K562 (cell line): ENCODE data around the gene HYAL1. TPM values are rescaled to one million over a fixed set of nuclear protein-coding genes. Genes with fewer than 3 reads are reported as not detected.

ENCODE experiments used
- CCAR2 ChIP-seq: fragments of 200-400 bp; formaldehyde crosslinking; IDR thresholded peaks from 2 replicates; pipeline ENCODE4 v1.6.1; 2017; ENCODE audit warnings: mild to moderate bottlenecking, low read depth, low read length
- E4F1 ChIP-seq: fragments of 250-450 bp; sonication (Bioruptor Pico); IDR thresholded peaks from 2 replicates; pipeline ENCODE4 v1.5.0; 2021; ENCODE audit warnings: mild to moderate bottlenecking, borderline replicate concordance
- EZH2 ChIP-seq: IDR thresholded peaks from 2 replicates; pipeline ENCODE4 v1.6.1; 2012; ENCODE audit warnings: low read depth, mild to moderate bottlenecking, inconsistent platforms, low read length, borderline replicate concordance
- FOS ChIP-seq: IDR thresholded peaks from 3 replicates; pipeline ENCODE4 v1.6.1; 2011; ENCODE audit not compliant: insufficient read length; ENCODE audit errors: extremely low read depth
- FOXA3 ChIP-seq, 2 experiments: fragments of 450-650 bp in 1 of 2; sonication (generic) in 1 of 2; formaldehyde crosslinking; IDR thresholded peaks in 1 of 2; conservative IDR thresholded peaks in 1 of 2; 2 replicates each; pipeline versions ENCODE4 v1.4.0 to v1.8.0; 2020 to 2022; ENCODE audit warnings: mild to moderate bottlenecking in 2 of 2, missing genetic modification reagents in 1 of 2
- HCFC1 ChIP-seq: IDR thresholded peaks from 2 replicates; pipeline ENCODE4 v1.6.1; 2012; ENCODE audit warnings: low read depth, low read length, improper control_type of control experiment
- HDAC1 ChIP-seq, 2 experiments: fragments of 450-650 bp; IDR thresholded peaks; 2 replicates each; pipeline ENCODE4 v1.6.1; 2016 to 2017; ENCODE audit warnings: inconsistent platforms in 1 of 2, mild to moderate bottlenecking in 1 of 2, moderate library complexity in 1 of 2
- MAFK ChIP-seq: IDR thresholded peaks from 2 replicates; pipeline ENCODE4 v1.6.1; 2011; ENCODE audit warnings: low read length, improper control_type of control experiment
- MAZ ChIP-seq, 2 experiments: fragments of 450-650 bp in 1 of 2; sonication (generic) in 1 of 2; formaldehyde crosslinking; IDR thresholded peaks in 1 of 2; conservative IDR thresholded peaks in 1 of 2; 2 replicates each; pipeline versions ENCODE4 v1.4.0 to v1.5.0; 2020; ENCODE audit warnings: mild to moderate bottlenecking in 1 of 2, missing genetic modification reagents in 1 of 2
- MYC ChIP-seq, 2 experiments: fragments of 250-450 bp in 1 of 2; sonication (Bioruptor Pico) in 1 of 2; IDR thresholded peaks; 2 replicates each; pipeline versions ENCODE4 v1.5.1 to v1.6.1; 2012 to 2021; ENCODE audit warnings: low read depth in 2 of 2, borderline replicate concordance in 1 of 2, improper control_type of control experiment in 1 of 2, low read length in 1 of 2, mild to moderate bottlenecking in 1 of 2, moderate library complexity in 1 of 2
- SMC3 ChIP-seq: conservative IDR thresholded peaks from 2 replicates; pipeline ENCODE4 v1.6.1; 2011; ENCODE audit warnings: low read depth, low read length, improper control_type of control experiment; ENCODE audit not compliant: insufficient read depth
- SRF ChIP-seq, 2 experiments: fragments of 250-450, 450-650 bp in 1 of 2; sonication (Bioruptor Pico) in 1 of 2; sonication (generic) in 1 of 2; formaldehyde crosslinking; IDR thresholded peaks; 2 replicates each; pipeline versions ENCODE4 v1.5.0 to v1.5.1; 2020 to 2022; ENCODE audit warnings: mild to moderate bottlenecking in 1 of 2, missing genetic modification reagents in 1 of 2
- STAG1 ChIP-seq: sonication (generic); formaldehyde crosslinking; IDR thresholded peaks from 2 replicates; pipeline ENCODE4 v1.5.0; 2020; ENCODE audit warnings: missing genetic modification reagents, borderline replicate concordance
- TBL1XR1 ChIP-seq, 2 experiments: IDR thresholded peaks; 2 replicates each; pipeline ENCODE4 v1.6.1; 2012; ENCODE audit warnings: improper control_type of control experiment in 2 of 2, low read length in 2 of 2, mild to moderate bottlenecking in 1 of 2
- YY1 ChIP-seq, 3 experiments: IDR thresholded peaks; 2 replicates each; pipeline ENCODE4 v1.6.1; 2011; ENCODE audit warnings: low read length in 2 of 3, mild to moderate bottlenecking in 2 of 3, moderate library complexity in 2 of 3, borderline replicate concordance in 1 of 3, control low read depth in 1 of 3, low read depth in 1 of 3; ENCODE audit not compliant: insufficient read depth in 3 of 3, insufficient replicate concordance in 2 of 3, control insufficient read depth in 1 of 3, insufficient read length in 1 of 3; ENCODE audit errors: extremely low read depth in 1 of 3
- ZFP36 ChIP-seq: fragments of 150-350 bp; IDR thresholded peaks from 2 replicates; pipeline ENCODE4 v1.6.1; 2018; ENCODE audit warnings: low read length, low read depth; ENCODE audit not compliant: partially characterized antibody
- polyA plus RNA-seq, 8 experiments: library from polyadenylated mRNA; depleted of rRNA in 4 of 8; stranded (reverse) in 5 of 8; unstranded in 3 of 8; fragments of >200 nt; fragmentation: Nextera tagmentation in 2 of 8; fragmentation: Illumina TruSeq in 1 of 8; extraction: Ambion mirVana in 2 of 8; extraction: Trizol in 1 of 8; gene quantifications; 2 replicates each; pipeline versions ENCODE4 v1.2.1 to v1.2.3, GENCODE V29; 2011 to 2014; ENCODE audit warnings: inconsistent platforms in 1 of 8, missing spikeins in 1 of 8
- total RNA-seq, 7 experiments: library from RNA; depleted of rRNA in 6 of 7; stranded (reverse); fragments of >200 nt in 6 of 7; fragmentation: Illumina TruSeq in 2 of 7; extraction: Trizol in 2 of 7; gene quantifications; 2 replicates each; pipeline versions ENCODE4 v1.2.1 to v1.2.3, GENCODE V29; 2011 to 2021; ENCODE audit warnings: low replicate concordance in 1 of 7
- TF ChIP-seq, protein P1 (sequence below): fragments of 450-650 bp; IDR thresholded peaks from 2 replicates; pipeline ENCODE4 v1.6.1; 2017; ENCODE audit warnings: antibody characterized with exemption
- TF ChIP-seq, protein P2 (sequence below), 2 experiments: fragments of 450-650 bp; conservative IDR thresholded peaks; 2 replicates each; pipeline ENCODE4 v1.6.1; 2017; ENCODE audit warnings: mild to moderate bottlenecking in 2 of 2, moderate library complexity in 2 of 2

HYAL1 gene
- total and polyA plus RNA-seq, 9 of the 15 experiments (the other 6 are each of a cell fraction or from before 2014, with no cell fraction given): 1.4 to 8.5 (median 4.7) TPM

- TF ChIP-seq FOS (no peak), ZFP36 (no peak), SRF (CRISPR knock-in tag; IDR thresholded peaks at IDR 0.05) (no peak), STAG1 (CRISPR knock-in tag) (no peak), MYC (IDR thresholded peaks at IDR 0.05; ENCODE audit: low read depth, low read length) (no peak; the same call in 1 of the 2 replicates), MYC (CRISPR knock-in tag; IDR thresholded peaks at IDR 0.05; ENCODE audit: borderline replicate concordance, low read depth) (no peak), TBL1XR1 (IDR thresholded peaks at IDR 0.05; ENCODE audit: low read length in 2 of 2) (no peak), E4F1 (CRISPR knock-in tag) (no peak), MAFK (no peak), HDAC1 (IDR thresholded peaks at IDR 0.05) (0 out of 4 replicates have a peak, but pooled peaks of 1 of the 2 experiments have one; percentile 24), MAZ (CRISPR knock-in tag; conservative IDR thresholded peaks at IDR 0.05 in 1 of 2, IDR thresholded peaks at IDR 0.05 in 1 of 2) (peak; percentile 32 to 73; a peak in 3 of 4 replicates), CCAR2 (no peak), HCFC1 (no peak), EZH2 (no peak), FOXA3 (CRISPR knock-in tag; conservative IDR thresholded peaks at IDR 0.05 in 1 of 2, IDR thresholded peaks at IDR 0.05 in 1 of 2) (0 out of 4 replicates have a peak, but pooled peaks of 1 of the 2 experiments have one; percentile 30), YY1 (IDR thresholded peaks at IDR 0.05; ENCODE audit: borderline replicate concordance in 1 of 3, control insufficient read depth in 1 of 3, extremely low read depth in 1 of 3, insufficient read depth in 3 of 3, insufficient read length in 1 of 3, insufficient replicate concordance in 2 of 3, low read depth in 1 of 3, low read length in 2 of 3) (no peak), SMC3 (peak; percentile 55)
- TF ChIP-seq, protein P1, sequence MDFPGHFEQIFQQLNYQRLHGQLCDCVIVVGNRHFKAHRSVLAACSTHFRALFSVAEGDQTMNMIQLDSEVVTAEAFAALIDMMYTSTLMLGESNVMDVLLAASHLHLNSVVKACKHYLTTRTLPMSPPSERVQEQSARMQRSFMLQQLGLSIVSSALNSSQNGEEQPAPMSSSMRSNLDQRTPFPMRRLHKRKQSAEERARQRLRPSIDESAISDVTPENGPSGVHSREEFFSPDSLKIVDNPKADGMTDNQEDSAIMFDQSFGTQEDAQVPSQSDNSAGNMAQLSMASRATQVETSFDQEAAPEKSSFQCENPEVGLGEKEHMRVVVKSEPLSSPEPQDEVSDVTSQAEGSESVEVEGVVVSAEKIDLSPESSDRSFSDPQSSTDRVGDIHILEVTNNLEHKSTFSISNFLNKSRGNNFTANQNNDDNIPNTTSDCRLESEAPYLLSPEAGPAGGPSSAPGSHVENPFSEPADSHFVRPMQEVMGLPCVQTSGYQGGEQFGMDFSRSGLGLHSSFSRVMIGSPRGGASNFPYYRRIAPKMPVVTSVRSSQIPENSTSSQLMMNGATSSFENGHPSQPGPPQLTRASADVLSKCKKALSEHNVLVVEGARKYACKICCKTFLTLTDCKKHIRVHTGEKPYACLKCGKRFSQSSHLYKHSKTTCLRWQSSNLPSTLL: no peak
- TF ChIP-seq, protein P2, sequence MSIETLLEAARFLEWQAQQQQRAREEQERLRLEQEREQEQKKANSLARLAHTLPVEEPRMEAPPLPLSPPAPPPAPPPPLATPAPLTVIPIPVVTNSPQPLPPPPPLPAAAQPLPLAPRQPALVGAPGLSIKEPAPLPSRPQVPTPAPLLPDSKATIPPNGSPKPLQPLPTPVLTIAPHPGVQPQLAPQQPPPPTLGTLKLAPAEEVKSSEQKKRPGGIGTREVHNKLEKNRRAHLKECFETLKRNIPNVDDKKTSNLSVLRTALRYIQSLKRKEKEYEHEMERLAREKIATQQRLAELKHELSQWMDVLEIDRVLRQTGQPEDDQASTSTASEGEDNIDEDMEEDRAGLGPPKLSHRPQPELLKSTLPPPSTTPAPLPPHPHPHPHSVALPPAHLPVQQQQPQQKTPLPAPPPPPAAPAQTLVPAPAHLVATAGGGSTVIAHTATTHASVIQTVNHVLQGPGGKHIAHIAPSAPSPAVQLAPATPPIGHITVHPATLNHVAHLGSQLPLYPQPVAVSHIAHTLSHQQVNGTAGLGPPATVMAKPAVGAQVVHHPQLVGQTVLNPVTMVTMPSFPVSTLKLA (conservative IDR thresholded peaks at IDR 0.05): peak in 1 of 2 experiments; percentile 63; a peak in 3 of 4 replicates
Observed at GRCh38 chr3:50324351-50325112, 21.2 kb upstream of the HYAL1 start (continued).
